Measurements from ENCODE around the gene LAMC2.

GRCh38 chr1:183238071-183238470 lies 52.0 kb downstream of the LAMC2 start:
- TF ChIP-seq TAF1 (IDR thresholded peaks at IDR 0.05; ENCODE audit: borderline replicate concordance, insufficient read depth, low read length) (no peak), SIN3A (IDR thresholded peaks at IDR 0.05; ENCODE audit: borderline replicate concordance, insufficient read depth, low read length) (no peak), POLR2AphosphoS5 (IDR thresholded peaks at IDR 0.05; ENCODE audit: low read depth, low read length) (no peak)

Data from PFSK-1 (cell line).